HCEC 1CT (cell line): ENCODE measurements around the gene PRR12.
A peak's percentile ranks its signal among the peaks of the same experiment; 100 is the strongest.
"Not testable (repeated sequence)": the region's sequence is repeated elsewhere in the genome, so short reads cannot be mapped to it uniquely, and the experiment has no call there.

Experiments used
- DNase-seq: peaks from one replicate; pipeline ENCODE4 v3.0.0-alpha.2; 2017

PRR12 gene

DNA sequence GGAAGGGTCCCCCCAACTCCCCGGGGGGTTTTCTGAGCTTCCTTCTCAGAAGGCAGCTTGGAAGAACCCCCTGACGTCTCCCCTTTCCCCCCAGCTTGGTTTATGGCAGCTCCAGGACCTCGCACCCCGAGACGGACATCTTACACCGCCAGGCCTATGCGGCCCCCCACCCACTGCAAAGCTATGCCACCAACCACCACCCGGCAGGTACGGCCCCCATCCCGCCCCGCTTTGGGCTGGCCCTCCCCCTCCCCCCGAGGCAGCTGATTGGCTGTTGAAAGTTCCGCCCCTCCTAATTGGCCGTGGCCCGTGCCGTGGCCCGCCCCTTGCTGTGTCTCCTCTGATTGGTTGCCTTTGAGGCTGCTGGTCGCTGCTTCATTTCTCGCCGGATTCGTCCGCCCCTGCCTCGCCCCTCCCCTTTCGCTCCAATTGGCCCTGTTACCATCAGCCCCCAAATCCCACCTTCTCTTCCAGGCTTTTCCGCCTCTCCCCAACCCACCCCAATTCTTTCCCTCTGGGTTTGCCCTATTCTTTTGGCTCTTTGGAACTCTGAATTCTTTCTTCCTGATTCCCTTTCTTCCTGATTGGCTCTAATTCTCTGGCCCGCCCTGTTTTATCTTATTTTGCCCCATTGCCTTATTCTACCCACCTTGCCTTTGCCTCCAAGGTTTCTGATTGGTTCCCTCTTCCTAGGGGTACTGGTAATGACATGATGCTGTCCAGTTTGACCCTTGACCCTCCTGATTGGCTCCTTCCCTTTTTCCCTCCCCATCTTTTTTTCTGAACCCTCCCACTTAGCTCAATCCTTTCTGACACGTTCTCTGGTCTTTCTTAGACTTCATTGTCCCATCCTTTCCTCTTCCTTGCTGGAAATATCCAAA is 2.5 kb downstream of the PRR12 start:
- DNase-seq: peak; percentile 82

- DNase-seq: no peak
Observed at GRCh38 chr19:49594157-49594992, 3.4 kb downstream of the PRR12 start.

GRCh38 chr19:49594993-49595818 is 4.2 kb downstream of the PRR12 start:
- no peak for DNase-seq

DNA sequence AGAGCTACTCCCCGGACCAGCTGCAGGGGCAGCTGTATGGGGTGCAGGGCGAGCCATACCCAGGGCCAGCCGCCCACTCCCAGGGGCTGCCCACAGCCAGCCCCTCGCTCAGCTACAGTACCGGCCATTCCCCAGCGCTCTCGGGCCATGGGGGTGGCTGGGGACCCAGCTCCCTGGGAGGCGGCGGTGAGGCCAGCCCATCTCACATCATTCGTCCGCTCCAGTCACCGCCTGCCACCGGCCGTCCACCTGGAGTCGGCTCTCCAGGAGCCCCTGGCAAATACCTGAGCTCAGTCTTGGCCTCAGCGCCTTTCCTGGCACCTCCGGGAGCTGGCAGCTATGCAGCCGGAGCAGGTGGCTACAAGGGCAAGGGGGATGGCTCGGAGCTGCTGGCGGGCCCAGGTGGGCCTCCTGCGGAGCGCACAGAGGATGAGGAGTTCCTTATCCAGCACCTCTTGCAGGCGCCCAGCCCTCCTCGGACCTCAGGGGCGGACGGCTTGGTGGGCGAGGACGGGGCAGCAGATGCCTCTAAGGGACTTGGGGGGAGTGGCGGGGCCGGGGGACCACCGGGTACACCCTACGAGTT is 4.9 kb downstream of the PRR12 start:
- DNase-seq: no peak

- no peak for DNase-seq
Observed at GRCh38 chr19:49596407-49596806, 5.4 kb downstream of the PRR12 start.

GRCh38 chr19:49596954-49597702 is 6.1 kb downstream of the PRR12 start:
- DNase-seq: no peak

- no peak for DNase-seq
Observed at GRCh38 chr19:49597703-49597974, 6.7 kb downstream of the PRR12 start.

GRCh38 chr19:49599378-49600295 is 8.7 kb downstream of the PRR12 start:
- DNase-seq: no peak

GRCh38 chr19:49601482-49602038 is 10.6 kb downstream of the PRR12 start:
- no peak for DNase-seq

DNA sequence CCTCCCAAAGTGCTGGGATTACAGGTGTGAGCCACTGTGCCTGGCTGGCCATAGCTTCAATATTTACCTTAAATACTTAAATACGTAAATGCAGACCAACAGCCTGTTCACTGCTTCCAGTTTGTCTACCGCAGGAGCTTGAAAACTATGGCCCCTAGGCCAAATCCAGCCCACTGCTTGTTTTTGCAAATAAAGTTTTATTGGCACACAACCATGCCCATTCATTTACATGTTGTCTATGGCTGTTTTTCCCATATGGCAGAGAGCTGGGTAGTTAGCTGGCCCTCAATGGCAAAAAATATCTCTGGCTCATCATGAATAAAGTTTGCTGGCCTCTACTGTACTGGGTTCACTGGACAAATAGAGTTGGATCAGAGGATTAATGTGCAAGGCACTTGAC is 11.8 kb downstream of the PRR12 start:
- no peak for DNase-seq

GRCh38 chr19:49605605-49606004 is 14.6 kb downstream of the PRR12 start:
- no peak for DNase-seq

- no peak for DNase-seq
Observed at GRCh38 chr19:49609499-49610092, 18.6 kb downstream of the PRR12 start.

- peak; percentile 56 for DNase-seq
Observed at GRCh38 chr19:49613374-49613773, 22.4 kb downstream of the PRR12 start.

DNA sequence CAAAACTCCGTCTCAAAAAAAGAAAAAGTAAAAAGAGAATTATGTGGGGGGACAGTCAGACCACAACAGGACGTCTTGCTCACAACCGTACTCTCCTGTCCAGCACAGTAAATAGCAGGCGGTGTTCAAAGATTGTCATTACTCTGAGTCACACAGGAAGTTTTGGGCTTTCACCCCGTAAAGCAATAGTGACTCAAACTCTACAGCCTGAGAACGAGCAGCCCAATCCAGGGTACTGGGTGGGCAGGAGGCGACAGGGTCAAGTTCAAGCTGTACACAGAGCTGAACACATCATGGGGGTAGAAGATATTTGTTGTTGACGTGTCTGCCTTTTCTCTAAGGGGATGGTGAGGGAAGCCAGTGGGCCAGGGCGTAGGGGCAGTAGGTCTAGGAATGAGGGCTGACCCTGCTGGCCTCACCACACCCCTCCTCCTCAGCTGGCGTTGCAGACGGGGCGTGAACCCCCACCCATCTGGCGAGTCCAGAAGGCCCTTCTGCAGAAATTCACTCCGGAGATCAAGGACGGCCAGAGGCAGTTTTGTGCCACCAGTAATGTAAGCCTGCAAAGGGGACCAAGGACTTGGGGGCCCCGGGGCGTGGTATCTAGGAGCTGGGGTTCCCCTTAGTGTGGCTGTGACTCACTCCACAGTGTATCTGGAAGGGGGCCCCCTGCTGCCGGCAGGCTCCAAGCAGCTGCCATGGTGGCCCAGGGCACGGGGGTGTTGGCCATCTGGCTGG is 23.3 kb downstream of the PRR12 start:
- peak; percentile 92 for DNase-seq

DNA sequence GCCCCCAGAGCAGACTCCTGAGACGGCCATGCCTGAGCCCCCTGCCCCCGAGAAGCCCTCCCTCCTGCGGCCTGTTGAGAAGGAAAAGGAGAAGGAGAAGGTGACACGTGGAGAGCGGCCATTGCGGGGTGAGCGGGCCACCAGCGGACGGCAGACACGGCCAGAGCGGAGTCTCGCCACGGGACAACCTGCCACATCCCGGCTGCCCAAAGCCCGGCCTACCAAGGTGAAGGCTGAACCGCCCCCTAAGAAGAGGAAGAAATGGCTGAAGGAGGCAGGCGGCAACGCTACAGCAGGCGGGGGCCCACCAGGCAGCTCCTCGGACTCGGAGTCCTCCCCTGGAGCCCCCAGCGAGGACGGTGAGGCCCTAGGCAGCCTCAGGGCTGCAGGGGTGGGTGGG is 24.9 kb downstream of the PRR12 start:
- DNase-seq: no peak

DNA sequence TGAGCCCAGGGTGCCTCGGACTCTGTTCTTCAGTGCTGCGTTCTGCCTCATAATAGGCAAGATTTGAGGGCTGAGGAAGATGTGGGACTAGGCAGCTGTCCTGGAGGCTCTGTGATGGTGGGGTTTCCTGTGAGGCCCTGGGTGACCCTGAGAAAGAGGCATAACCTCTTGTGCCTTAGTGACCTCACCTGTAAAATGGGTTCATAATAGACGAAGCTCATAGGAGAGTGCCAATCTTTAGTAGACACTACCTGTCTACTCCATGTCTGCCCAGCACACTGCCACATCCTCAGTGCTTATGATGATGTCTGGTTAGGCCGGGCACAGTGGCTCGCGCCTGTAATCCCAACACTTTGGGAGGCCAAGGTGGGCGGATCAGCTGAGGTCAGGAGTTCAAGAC is 25.6 kb downstream of the PRR12 start:
- no peak for DNase-seq

- DNase-seq: no peak
Observed at GRCh38 chr19:49616945-49617344, 26.0 kb downstream of the PRR12 start.

DNA sequence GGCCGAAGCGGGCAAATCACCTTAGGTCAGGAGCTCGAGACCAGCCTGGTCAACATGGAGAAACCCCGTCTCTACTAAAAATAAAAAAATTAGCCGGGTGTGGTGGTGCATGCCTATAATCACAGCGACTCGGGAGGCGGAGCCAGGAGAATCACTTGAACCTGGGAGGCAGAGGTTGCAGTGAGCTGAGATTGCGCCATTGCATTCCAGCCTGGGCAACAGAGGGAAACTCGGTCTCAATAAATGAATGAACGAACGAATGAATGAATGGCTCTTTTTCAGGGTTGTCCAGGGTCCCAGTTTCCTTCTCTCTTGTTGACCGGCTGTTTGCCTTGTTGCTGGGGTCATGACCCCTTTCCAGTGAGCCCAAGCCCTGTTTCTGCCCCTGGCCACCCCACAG is 26.9 kb downstream of the PRR12 start:
- not testable (repeated sequence) for DNase-seq
